Mucosa of stomach (tissue), 1 donor: ENCODE data around the gene KIF3A.

Source experiments
- H3K27me3 ChIP-seq: one replicate; pipeline ENCODE4 v1.7.0; 2013; ENCODE audit warnings: mild to moderate bottlenecking, low read length; ENCODE audit not compliant: control insufficient read depth, insufficient read depth
- H3K36me3 ChIP-seq: one replicate; pipeline ENCODE4 v1.7.0; 2013; ENCODE audit warnings: low read length; ENCODE audit not compliant: control insufficient read depth, insufficient read depth
- H3K4me1 ChIP-seq: one replicate; pipeline ENCODE4 v1.7.0; 2013; ENCODE audit warnings: mild to moderate bottlenecking, low read length; ENCODE audit not compliant: control insufficient read depth, insufficient read depth
- H3K4me3 ChIP-seq: one replicate; pipeline ENCODE4 v1.7.0; 2013; ENCODE audit warnings: low read length
- H3K9ac ChIP-seq: one replicate; pipeline ENCODE4 v1.7.0; 2013; ENCODE audit warnings: mild to moderate bottlenecking, low read length, moderate library complexity
- H3K9me3 ChIP-seq: one replicate; pipeline ENCODE4 v1.7.0; 2013; ENCODE audit warnings: mild to moderate bottlenecking, low read length, moderate library complexity; ENCODE audit not compliant: control insufficient read depth
- donor health status: Pancreatic carcinoma.

Gene KIF3A

GRCh38 chr5:132766806-132767055, 29.4 kb upstream of the KIF3A start:
- no peak overlapping the region for H3K9ac ChIP-seq
- H3K4me3 ChIP-seq = no peak overlapping the region
- no peaks in the 10 kb centered on the region for H3K9me3 ChIP-seq
- no peaks in the 10 kb centered on the region for H3K27me3 ChIP-seq
- H3K36me3 ChIP-seq = peaks cover 19% of the 10 kb centered on the region
- peaks cover 22% of the 10 kb centered on the region for H3K4me1 ChIP-seq

DNA sequence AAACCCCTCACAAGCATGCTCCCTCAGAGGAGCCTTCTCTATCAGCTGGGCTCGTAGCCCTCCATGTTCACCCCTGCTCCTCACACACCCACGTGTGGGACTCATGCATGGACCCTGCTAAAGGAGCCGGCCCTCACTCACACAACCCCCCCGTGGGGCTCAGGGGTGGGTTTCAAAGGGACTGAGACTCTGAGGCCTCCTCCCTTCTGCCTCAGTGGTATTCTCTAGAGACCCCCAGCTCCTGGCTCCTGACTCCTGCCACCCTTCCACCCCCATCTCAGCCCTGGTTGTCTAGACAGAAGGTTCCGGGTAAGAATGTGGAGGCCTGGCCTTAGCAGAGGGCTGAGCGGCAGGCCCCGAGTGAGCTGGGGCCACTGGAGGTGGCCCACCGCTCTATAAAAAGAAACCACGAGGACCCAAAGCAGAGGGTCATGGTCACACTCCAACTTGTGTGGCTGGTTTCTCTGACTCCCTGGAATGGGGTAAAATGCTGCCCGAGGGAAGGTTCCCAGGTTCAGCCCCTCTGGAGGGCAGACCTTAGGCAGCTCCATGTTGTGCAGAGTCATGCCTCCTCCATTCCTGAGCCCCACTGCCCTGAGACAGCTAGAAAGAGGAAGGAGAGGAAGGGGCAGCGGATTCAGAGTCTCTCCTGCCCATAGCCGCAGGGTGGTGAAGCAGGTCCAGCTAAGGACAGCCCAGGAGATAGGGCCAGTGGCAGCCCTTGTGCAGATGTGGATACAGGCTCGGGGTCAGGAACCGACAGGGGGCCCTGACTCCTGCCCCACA, 28.9 kb upstream of the KIF3A start:
- Histone ChIP-seq H3K9ac (no peak overlapping the region), H3K9me3 (no peaks in the 10 kb centered on the region), H3K4me1 (peaks cover 22% of the 10 kb centered on the region), H3K4me3 (no peak overlapping the region), H3K36me3 (peaks cover 20% of the 10 kb centered on the region), H3K27me3 (no peaks in the 10 kb centered on the region)

GRCh38 chr5:132765311-132766019, 28.1 kb upstream of the KIF3A start:
- Histone ChIP-seq H3K4me3 (no peak overlapping the region), H3K9ac (no peak overlapping the region), H3K27me3 (no peaks in the 10 kb centered on the region), H3K4me1 (peaks cover 22% of the 10 kb centered on the region), H3K36me3 (peaks cover 20% of the 10 kb centered on the region), H3K9me3 (no peaks in the 10 kb centered on the region)

GRCh38 chr5:132764671-132765238, 27.4 kb upstream of the KIF3A start:
- H3K9me3 ChIP-seq = no peaks in the 10 kb centered on the region
- H3K4me1 ChIP-seq = peaks cover 19% of the 10 kb centered on the region
- no peak overlapping the region for H3K9ac ChIP-seq
- no peak overlapping the region for H3K4me3 ChIP-seq
- H3K27me3 ChIP-seq = no peaks in the 10 kb centered on the region
- H3K36me3 ChIP-seq = peaks cover 20% of the 10 kb centered on the region

GRCh38 chr5:132764051-132764450, 26.7 kb upstream of the KIF3A start:
- H3K9me3 ChIP-seq = no peaks in the 10 kb centered on the region
- H3K4me1 ChIP-seq = peaks cover 19% of the 10 kb centered on the region
- no peaks in the 10 kb centered on the region for H3K27me3 ChIP-seq
- no peak overlapping the region for H3K4me3 ChIP-seq
- H3K9ac ChIP-seq = no peak overlapping the region
- H3K36me3 ChIP-seq = peaks cover 24% of the 10 kb centered on the region

DNA sequence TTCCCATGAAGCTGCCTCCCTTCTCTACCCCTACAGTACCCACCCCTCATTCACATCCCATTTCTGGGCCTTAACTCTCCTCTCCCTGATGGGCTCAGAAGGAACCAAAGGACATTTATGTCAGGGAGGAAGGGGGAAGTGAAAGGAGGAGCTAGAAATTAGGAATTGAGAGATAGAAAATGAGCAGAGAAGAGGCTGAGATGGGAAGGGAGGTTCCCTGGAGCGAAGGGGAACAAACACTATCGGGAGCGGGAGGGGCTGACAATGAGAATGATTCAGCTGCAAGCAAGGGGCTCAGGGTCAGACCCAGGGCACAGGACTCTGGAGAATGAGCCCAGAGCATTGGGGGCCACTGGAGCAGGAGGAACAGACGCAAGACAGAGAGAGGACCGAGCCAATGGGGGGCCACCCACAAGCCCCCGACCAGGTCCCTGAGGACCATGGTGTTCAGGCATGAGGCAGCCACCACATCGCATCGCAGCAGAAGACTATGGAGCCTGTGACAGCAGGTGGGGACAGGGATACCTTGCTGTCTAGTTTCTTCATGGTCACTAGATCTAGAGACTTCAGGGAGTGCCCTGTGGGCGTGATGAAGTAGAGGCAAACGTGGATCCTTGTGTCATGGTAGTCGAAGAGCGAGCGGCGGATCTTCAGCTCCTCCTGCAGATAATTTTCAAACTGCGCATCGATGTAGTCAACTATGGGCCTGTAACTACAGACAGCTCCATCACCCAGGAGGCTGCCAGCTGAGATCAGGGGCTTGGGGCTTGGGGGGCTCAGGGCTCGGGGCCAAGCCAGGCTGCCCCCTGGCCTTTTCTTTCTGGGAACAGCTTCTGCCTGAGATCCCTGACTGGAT, 26.1 kb upstream of the KIF3A start:
- H3K9ac ChIP-seq = no peak overlapping the region
- H3K4me1 ChIP-seq = peaks cover 19% of the 10 kb centered on the region
- peaks cover 24% of the 10 kb centered on the region for H3K36me3 ChIP-seq
- H3K4me3 ChIP-seq = no peak overlapping the region
- no peaks in the 10 kb centered on the region for H3K9me3 ChIP-seq
- no peaks in the 10 kb centered on the region for H3K27me3 ChIP-seq

DNA sequence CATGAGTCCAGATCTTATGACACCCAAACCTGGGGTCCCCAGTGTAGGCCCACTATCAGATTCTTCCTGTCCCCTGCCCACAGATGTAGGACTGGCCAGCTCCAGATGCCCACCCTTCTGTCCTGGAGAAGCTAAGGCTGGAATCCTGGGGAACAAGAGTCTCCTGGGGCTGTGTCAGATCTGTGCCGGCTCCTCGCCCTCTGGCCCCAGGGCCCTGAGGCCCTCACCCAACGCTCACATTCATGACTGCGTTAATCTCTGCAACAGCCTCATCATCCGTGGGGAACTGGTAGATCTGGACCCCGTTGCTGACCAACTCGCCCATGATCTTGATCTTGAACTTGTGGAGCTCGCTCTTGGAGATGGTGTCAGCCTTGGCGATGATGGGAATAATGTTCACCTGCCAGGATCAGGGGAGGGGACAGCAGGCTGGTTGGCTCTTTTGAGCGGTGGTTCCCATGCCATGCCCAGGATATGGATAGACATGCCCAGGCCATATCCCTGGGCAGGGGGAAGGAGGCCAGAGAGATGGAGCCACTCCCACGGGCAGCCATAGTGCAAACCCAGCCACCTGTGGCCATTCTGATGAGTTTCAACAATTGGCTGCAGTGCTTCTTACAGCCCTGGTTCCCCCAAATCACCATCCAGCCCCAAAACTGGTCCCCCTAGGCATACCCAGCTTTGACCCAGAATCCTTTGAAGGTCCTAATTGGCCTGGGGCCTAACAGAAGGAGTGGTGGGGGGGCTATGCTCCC, 25.1 kb upstream of the KIF3A start:
- Histone ChIP-seq H3K9me3 (no peaks in the 10 kb centered on the region), H3K9ac (no peak overlapping the region), H3K4me1 (peaks cover 17% of the 10 kb centered on the region), H3K4me3 (no peak overlapping the region), H3K27me3 (no peaks in the 10 kb centered on the region), H3K36me3 (peaks cover 26% of the 10 kb centered on the region)

GRCh38 chr5:132761321-132762240, 24.2 kb upstream of the KIF3A start:
- Histone ChIP-seq H3K4me3 (no peak overlapping the region), H3K36me3 (peaks cover 28% of the 10 kb centered on the region), H3K9me3 (no peaks in the 10 kb centered on the region), H3K4me1 (peaks cover 13% of the 10 kb centered on the region), H3K27me3 (no peaks in the 10 kb centered on the region), H3K9ac (no peak overlapping the region)

- Histone ChIP-seq H3K9me3 (no peaks in the 10 kb centered on the region), H3K27me3 (no peaks in the 10 kb centered on the region), H3K36me3 (peaks cover 28% of the 10 kb centered on the region), H3K9ac (no peak overlapping the region), H3K4me1 (peaks cover 5% of the 10 kb centered on the region), H3K4me3 (no peak overlapping the region)
Observed at GRCh38 chr5:132760601-132761317, 23.4 kb upstream of the KIF3A start.

DNA sequence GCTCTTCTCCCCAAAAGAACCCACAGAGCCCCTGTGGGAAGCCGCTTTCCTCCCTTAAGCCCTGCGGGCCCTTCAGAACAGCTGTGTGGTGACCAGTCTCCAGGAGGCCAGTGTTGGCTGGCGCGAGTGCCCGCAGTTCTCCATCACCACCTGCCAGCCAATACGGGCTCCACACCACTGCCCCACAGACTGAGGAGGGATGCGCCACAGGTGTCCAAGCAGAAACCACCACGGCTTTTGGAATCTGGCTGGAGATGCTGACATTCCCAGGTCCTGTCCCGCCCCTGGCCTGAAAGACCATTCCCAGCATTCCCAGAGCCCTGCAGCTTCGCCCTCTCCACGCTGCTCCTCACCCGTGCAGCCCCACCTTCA, 22.7 kb upstream of the KIF3A start:
- no peak overlapping the region for H3K4me3 ChIP-seq
- H3K36me3 ChIP-seq = peaks cover 28% of the 10 kb centered on the region
- H3K4me1 ChIP-seq = no peaks in the 10 kb centered on the region
- H3K27me3 ChIP-seq = no peaks in the 10 kb centered on the region
- H3K9ac ChIP-seq = no peak overlapping the region
- H3K9me3 ChIP-seq = no peaks in the 10 kb centered on the region
